Epithelial cell of proximal tubule (primary cell): Measurements from ENCODE around the gene NCAPG2. TPM values are rescaled to one million over a fixed set of nuclear protein-coding genes. Genes with fewer than 3 reads are reported as not detected.
A peak's percentile ranks its signal among the peaks of the same experiment; 100 is the strongest.
"Not testable (repeated sequence)": the region's sequence is repeated elsewhere in the genome, so short reads cannot be mapped to it uniquely, and the experiment has no call there.

Source experiments
- DNase-seq: peaks from one replicate; pipeline ENCODE4 v3.0.0-alpha.2; 2011; ENCODE audit warnings: low read depth
- H3K4me3 ChIP-seq: 2 replicates; pipeline ENCODE4 v1.5.1; 2011; ENCODE audit warnings: low read depth, mild to moderate bottlenecking, low read length
- total RNA-seq: library from RNA; depleted of rRNA; stranded (reverse); fragments of >200 nt; gene quantifications from 2 replicates; pipeline ENCODE4 v1.2.3, GENCODE V29; 2015
- TF ChIP-seq, protein P1 (sequence below): conservative IDR thresholded peaks from 2 replicates; pipeline ENCODE4 v1.5.1; 2012; ENCODE audit warnings: low read depth, mild to moderate bottlenecking, low read length

The NCAPG2 gene
- total RNA-seq, 1 donor from 2014 or later: 30.1 TPM

DNA sequence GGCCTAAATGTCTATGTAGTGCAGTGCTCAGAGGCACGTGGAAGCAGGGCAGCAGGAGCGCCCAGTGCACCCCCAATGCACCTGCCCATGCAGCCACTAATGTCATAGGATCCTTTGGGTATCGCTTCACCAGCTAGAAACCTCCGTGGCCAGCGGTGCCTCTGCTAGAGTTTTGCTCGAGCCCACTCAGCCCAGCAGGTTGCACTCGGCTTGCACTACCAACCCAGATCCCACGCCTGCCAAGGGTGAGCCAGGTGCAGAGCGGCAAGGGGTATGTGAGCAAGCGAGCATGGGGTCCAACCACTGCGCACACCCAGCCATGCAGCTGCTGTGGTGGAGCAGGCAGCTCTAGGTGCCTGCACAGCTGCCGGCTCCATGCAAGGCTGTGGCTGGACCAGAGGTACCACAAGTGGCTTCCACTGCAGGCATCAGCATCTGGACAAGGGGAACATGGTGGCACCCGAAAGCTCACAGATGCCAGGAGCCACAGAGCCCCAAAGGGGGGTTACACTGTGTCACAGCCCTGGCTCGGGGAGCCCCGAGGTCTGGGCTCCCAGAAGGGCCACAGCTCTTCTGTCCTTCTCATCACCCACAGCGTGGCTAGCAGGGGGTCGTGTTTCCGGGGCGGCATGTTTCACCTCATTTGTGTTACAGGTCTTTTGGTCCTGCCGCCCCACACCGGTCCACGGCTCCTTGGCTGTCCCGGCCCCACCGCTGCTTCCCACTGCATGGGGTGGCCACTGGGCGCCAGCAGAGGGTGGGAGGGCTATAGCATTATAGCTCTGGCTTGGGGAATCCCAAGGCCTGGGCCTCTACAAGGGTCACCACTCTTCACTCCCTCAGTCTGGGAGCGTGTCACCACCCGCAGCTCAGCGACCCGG, 2.3 kb upstream of the NCAPG2 start:
- no peak overlapping the region for H3K4me3 ChIP-seq
- TF ChIP-seq, protein P1, sequence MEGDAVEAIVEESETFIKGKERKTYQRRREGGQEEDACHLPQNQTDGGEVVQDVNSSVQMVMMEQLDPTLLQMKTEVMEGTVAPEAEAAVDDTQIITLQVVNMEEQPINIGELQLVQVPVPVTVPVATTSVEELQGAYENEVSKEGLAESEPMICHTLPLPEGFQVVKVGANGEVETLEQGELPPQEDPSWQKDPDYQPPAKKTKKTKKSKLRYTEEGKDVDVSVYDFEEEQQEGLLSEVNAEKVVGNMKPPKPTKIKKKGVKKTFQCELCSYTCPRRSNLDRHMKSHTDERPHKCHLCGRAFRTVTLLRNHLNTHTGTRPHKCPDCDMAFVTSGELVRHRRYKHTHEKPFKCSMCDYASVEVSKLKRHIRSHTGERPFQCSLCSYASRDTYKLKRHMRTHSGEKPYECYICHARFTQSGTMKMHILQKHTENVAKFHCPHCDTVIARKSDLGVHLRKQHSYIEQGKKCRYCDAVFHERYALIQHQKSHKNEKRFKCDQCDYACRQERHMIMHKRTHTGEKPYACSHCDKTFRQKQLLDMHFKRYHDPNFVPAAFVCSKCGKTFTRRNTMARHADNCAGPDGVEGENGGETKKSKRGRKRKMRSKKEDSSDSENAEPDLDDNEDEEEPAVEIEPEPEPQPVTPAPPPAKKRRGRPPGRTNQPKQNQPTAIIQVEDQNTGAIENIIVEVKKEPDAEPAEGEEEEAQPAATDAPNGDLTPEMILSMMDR: no peak
- no peak for DNase-seq

GRCh38 chr7:158706273-158706704, 1.7 kb upstream of the NCAPG2 start:
- no peak overlapping the region for H3K4me3 ChIP-seq
- TF ChIP-seq, protein P1: no peak

GRCh38 chr7:158705234-158705850, 738 bp upstream of the NCAPG2 start:
- peak overlapping the region; percentile 95 for H3K4me3 ChIP-seq
- no peak for DNase-seq
- TF ChIP-seq, protein P1: no peak

More at GRCh38 chr7:158706273-158706704, 1.7 kb upstream of the NCAPG2 start:
- DNase-seq: no peak

DNA sequence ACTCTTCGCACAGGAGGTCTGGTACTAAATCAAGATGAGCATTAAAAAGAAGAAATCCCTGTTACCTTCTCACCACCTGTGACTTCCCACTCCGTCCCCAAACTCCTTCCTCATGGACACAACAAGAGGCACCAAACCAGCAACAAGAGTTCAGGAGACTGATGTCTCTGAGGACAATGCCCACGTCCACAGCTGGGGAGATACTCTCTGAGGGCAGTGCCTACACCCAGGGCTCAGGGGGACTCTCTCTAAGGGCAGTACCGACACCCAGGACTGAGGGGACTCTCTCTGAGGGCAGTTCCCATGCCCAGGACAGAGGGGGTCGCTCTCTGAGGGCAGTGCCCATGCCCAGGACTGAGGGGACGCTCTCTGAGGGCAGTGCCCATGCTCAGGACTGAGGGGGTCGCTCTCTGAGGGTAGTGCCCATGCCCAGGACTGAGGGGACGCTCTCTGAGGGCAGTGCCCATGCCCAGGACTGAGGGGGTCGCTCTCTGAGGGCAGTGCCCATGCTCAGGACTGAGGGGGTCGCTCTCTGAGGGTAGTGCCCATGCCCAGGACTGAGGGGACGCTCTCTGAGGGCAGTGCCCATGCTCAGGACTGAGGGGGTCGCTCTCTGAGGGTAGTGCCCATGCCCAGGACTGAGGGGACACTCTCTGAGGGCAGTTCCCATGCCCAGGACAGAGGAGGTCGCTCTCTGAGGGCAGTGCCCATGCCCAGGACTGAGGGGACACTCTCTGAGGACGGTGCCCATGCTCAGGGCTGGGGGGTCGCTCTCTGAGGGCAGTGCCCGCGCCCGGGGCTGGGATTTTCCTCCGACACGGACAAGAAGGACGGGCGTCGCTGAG, 703 bp downstream of the NCAPG2 start:
- H3K4me3 ChIP-seq: peak overlapping the region; percentile 95
- not testable (repeated sequence) for DNase-seq

GRCh38 chr7:158702944-158703343, 1.7 kb downstream of the NCAPG2 start:
- TF ChIP-seq, protein P1: no peak
- no peak for DNase-seq
- H3K4me3 ChIP-seq: no peak overlapping the region

GRCh38 chr7:158702196-158702595, 2.4 kb downstream of the NCAPG2 start:
- DNase-seq: no peak
- TF ChIP-seq, protein P1: no peak
- no peak overlapping the region for H3K4me3 ChIP-seq

DNA sequence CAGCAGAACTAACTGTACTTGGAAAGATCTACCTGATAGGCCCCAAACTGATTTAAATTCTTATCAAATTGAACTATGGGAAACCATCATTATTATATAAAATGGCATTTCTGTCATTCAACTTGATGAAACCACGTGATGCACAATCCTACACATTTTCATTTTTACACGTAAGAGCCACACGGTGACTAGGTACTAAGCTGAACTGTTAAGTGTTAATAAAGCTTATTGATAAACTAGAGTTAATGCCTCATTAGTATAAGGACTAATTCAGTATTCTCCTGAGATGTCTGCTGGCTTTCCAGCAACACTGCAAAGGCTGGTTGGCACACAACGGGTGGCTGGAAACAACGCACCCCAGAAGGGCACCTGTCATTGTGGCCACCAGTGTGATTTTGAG, 4.6 kb downstream of the NCAPG2 start:
- no peak overlapping the region for H3K4me3 ChIP-seq
- TF ChIP-seq, protein P1: no peak
- no peak for DNase-seq
